GM12892 (cell line): Measurements from ENCODE around the gene EPB41L1.

ENCODE experiments used
- DNase-seq: peaks from one replicate; pipeline ENCODE4 v3.0.0; 2011; ENCODE audit not compliant: insufficient read length
- FAIRE-seq: peaks from 2 replicates; lab custom pipeline; 2011; peaks lifted over from hg19 to GRCh38; lab: Jason Lieb, UNC
- POLR2A ChIP-seq: IDR thresholded peaks from 2 replicates; pipeline ENCODE4 v1.6.1; 2011; ENCODE audit warnings: low read depth, low read length, control low read depth
- POLR2AphosphoS5 ChIP-seq: IDR thresholded peaks from 2 replicates; pipeline ENCODE4 v1.6.1; 2011; ENCODE audit warnings: low read depth, low read length, control low read depth
- TAF1 ChIP-seq: IDR thresholded peaks from 2 replicates; pipeline ENCODE4 v1.6.1; 2011; ENCODE audit warnings: low read depth, mild to moderate bottlenecking, control low read depth, low read length, borderline replicate concordance

Gene EPB41L1

DNA sequence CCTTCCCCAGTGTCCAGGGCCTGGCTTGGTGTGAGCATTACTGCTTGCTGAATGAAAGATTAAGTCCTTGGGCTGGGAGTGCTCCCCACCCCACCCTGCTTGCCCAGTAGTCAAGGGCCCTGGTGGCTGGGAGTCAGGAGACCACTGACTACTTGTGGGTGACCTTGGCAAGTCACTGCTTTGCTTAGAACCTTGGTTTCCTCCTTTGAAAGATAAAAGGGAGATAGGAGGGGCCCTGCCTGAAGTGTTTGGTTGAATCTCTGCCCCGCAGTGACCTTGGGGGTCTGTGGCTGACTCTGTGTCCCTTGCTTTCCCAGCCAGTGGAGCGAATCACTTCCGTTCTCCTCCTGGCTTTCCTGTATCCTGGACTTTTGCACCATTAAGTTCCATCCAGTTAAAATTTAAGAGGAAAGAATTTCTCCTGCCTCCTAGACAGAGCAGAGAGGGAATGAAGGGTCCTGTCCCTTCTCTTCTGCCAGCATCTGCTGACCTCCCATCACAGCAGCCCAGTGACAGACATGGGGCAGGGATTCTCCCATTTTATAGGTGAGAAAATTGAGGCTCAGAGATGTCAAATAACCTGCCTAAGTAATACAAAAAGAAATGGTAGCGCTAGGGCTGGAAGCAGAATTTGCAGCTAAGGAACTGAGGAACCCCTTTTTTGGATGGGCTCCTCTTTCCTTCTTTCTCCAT, 3.5 kb upstream of the EPB41L1 start:
- DNase-seq (no peak), FAIRE-seq (no peak)
- TF ChIP-seq TAF1 (no peak), POLR2AphosphoS5 (no peak), POLR2A (no peak)

DNA sequence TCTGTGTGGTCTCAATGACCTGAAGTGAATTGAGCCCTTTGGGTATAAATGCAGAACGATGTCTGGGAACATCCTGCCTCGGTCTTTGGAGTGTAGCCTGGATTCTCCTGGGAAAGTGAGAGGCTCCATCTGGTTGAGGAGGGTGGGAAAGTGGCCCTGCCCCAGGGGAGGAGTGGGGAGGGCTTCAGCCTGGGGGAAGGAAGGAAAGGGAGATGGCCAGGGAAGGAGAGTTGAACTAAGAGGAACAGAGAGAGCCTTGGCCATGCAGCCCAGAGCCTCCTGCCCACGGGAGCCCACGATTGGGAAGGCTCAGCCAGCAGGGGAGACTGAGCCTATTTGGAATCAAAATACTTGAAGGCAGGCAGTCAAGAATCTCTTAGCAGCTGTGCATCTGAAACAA, 2.3 kb upstream of the EPB41L1 start:
- no peak for TF ChIP-seq TAF1
- no peak for TF ChIP-seq POLR2AphosphoS5
- no peak for TF ChIP-seq POLR2A
- DNase-seq (no peak), FAIRE-seq (no peak)

DNA sequence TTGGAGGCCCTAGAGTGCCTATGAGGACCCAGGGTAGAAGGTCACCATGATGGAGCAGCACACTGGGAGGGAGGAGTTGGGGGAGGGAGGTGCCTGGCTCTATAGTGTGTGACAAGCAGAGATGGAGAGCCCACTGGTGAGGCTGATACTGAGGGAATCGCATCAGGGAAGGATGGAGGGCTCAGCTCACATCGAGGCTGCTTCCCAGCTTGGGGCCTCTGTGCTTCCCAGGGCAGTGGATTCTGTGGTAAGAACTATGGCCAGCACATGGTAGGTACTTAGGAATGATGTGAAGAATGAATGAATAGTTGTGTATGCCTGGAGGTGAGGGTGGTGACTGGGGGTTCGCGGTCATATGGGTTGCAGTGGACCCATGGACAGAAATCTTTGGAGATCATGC, 1.3 kb upstream of the EPB41L1 start:
- DNase-seq (no peak), FAIRE-seq (no peak)
- TF ChIP-seq POLR2AphosphoS5 (no peak), TAF1 (no peak)

DNA sequence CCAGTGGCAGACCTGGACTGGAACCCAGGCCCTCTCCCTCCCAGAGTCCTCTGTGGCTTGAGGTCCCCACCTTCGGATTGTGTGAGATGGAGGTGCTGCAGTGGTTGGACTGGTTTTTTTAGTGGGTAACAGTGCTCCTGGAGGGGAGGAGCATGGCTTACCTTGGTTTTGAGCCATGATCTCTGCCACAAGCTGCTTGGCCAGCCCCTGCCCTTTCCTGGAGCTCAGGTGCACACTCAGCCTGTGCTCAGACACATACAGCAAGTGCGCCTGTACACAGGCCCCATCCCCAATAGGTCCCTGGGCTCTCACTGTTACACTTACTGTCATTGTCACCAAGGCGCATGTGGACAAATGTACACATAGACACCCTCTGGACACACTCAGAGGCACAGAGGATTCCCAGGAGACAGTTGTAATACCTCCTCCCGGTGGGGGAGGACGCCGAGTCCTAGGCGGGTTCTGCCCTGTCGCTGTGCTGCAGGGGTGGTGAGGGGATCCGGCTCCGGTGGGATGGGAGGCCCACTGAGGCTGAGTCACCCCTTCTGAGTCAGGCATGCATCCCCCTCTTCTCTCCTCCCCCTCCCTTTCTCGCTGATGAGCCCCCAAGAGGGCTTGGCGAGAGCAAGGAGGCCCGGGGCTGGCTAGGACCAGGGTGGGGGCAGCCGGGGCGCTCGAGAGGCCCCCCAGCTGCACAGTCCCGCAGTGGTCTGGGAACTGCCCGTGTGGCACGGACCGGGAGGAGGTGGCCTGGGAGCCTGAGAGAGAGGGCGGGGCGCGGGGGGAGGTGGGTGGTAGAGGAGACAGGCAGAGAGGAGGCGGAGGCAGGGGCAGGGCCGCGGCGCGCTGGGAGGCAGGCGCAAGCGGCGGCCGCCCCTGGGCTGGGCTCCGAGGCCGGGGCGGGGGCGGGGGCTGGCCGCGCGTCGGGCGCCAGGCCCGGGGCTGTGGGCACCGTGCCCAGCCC, 522 bp upstream of the EPB41L1 start:
- DNase-seq, result no peak
- no peak for FAIRE-seq
- no peak for TF ChIP-seq POLR2A
- TF ChIP-seq POLR2AphosphoS5, result no peak
- no peak for TF ChIP-seq TAF1

DNA sequence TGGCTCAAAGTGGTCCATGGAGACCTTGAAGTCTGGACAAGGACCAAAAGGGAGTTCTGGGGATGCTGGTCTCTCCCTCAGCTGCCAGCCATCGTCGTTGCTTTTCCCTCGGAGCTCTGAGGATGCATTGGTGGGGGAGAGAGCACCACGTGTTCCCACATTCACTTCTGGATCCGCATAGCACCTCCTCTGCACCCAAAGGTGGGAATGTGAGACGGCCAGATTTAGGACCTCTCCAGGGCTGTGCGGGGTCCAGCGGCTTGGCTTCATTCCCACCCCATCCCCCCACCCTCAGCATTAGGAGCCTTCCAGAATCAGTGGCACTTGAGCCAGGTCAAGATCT, 1.1 kb downstream of the EPB41L1 start:
- TF ChIP-seq POLR2AphosphoS5, result no peak
- no peak for TF ChIP-seq TAF1
- TF ChIP-seq POLR2A, result no peak
- DNase-seq (no peak), FAIRE-seq (no peak)

DNA sequence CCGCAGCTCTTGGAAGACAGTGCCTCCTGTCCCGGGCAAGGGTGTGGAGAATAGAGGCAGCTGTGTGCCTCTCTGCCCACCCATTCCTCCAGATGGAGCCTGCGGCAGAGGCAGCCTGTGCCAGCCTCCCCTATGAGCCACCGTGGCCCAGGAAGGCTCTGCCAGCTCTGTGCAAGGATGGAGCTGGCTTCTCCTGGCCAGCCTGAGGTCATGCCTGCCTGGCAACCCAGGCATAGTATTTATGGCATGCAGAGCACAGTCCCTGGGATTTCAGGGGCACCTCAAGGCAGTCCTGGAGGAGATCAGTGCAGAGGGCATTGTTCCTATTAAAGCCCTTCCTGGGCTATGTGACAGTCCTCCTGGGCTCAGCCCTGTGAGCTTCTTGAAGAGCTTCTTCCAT, 1.5 kb downstream of the EPB41L1 start:
- TF ChIP-seq TAF1, result no peak
- no peak for TF ChIP-seq POLR2AphosphoS5
- DNase-seq (no peak), FAIRE-seq (no peak)

DNA sequence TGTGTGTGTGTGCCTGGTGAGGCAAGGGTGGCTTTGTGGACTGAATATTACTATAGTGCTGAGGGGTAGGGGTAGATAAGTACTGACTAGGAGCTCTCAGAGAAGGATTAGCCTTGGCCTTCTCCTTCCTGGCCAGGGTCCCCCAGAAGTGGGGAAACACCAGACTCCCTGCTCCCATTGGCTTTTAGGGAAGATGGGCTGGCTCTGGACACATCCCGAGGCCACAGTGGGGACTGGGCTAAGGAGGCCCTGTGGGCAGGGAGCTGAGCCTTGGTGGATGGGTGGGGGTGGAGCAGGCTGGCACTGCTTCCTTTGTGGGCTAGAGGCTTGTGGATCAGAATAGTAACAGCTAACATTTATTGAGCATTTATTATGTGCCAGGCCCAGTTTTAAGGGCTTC, 3.1 kb downstream of the EPB41L1 start:
- FAIRE-seq (no peak), DNase-seq (no peak)
- no peak for TF ChIP-seq POLR2A
- no peak for TF ChIP-seq TAF1
- no peak for TF ChIP-seq POLR2AphosphoS5

DNA sequence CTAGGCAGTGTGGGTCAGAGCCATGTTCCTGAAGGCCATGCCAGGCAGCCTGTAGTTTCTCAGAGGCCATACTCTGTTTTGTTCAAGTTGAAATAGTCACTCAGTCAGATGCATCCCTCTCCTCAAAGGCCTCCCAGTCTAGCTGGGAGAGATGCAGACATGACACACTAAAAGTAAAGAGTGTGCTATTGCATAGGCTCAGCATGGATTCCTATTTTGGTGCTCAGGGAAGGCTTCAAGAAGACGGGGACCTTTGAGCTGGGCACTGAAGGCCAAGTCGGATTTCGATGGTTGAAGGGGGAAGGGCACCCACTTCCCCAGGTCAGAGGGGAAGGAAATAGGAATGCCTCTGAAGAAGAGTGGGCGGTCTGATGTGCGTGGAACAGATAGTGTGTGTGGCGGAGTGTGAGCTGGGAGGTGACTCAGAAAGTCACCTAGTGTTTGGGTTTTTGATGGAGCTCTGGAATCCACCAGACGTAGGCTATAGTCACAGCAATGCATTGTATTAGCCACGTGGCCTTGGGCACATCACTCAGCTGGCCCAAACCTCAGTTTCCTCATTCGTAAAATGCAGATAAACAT, 3.7 kb downstream of the EPB41L1 start:
- no peak for TF ChIP-seq TAF1
- TF ChIP-seq POLR2AphosphoS5, result no peak
- no peak for TF ChIP-seq POLR2A
- FAIRE-seq (no peak), DNase-seq (no peak)

DNA sequence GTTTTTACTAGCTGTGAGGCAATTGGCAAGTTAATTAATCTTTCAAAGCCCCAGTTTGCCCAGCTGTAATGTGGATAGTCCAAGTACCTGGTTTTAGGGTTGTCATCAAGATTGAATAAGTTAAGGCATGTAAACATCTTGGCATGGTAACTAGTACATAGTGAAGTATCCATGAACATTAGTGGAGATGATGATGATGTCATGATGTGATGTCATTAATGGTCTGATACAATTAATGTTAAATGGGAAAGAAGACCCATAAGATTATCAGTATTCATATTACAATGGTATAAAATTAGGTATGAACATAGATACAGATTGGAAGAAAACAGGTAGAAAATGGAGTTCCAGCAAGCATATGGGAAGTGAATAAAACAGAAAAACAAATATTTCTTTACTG, 5.3 kb downstream of the EPB41L1 start:
- TF ChIP-seq POLR2AphosphoS5, result no peak
- no peak for TF ChIP-seq TAF1
- no peak for TF ChIP-seq POLR2A
- FAIRE-seq (no peak), DNase-seq (no peak)

DNA sequence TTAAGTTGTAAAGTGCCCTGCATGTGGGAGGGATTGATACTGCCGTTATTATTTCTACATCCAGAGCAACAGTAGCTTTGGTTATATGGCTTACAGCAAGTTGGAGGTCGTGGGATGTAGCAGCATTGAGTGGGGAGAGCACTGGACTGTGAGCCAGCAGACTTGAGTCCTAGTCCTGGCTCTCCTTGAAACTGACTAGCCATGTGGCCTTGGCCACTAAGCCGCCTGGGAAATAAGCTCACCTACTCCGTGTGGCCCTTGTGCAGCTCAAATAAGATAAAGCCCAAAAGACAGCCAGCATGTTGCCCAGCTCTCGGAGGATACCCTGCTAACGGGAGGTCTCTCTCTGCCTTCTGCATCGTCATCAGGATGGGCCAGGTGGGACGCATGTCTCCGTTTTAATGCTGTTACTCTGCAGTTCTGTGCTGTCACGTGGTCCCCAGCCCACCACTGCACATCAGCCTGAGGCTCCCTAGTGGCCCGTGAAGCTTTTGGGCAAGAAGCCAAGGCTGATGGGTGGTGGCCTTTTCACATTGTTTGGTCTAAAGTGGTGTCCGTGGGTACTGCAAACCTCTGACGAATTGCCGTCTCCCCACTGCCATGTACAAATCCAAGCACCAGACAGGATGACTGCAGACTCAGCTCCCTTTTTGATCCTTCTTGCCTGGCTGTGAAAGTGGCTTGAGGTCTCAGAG, 7.9 kb downstream of the EPB41L1 start:
- TF ChIP-seq POLR2A (no peak), TAF1 (no peak), POLR2AphosphoS5 (no peak)
- no peak for DNase-seq
- FAIRE-seq, result no peak

DNA sequence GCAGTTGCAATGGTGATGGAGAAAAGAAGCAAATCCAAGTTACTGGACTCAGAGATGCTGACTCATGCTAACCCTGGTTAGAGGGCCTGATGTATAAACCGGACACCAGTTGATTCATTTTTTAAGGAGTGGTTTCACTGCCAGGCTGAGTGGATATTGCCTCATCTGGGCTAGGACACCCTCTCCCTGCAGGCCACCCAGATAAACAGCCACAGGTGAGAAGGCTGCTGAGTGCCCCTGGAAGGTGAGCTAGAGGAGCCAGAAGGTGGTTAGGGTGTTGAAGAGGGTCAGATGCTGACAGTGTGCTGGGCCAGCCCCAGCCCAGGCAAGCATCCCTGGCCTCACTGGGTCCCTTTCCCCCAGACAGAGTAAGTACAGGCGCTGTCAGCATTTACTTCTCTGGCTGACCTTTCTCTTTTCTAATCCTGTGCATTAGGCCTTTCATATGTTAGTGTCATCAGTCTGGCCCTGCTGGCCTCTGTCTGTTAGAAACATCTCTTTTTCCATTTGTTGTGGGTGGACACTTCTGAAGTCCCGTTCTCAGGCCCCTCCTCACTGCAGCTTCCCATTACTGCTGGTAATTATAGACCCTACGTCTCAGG, 13.5 kb downstream of the EPB41L1 start:
- DNase-seq (no peak), FAIRE-seq (no peak)
- TF ChIP-seq POLR2A (no peak), TAF1 (no peak), POLR2AphosphoS5 (no peak)
